HUDEP-2 (cell line): Measurements from ENCODE around the gene ZMAT5.

Source experiments
- DNase-seq, 76 experiments: peaks; one replicate each; lab custom pipeline; 2025; ENCODE audit not compliant: unreplicated experiment in 76 of 76; lab: John Stamatoyannopoulos, UW

ZMAT5 gene

GRCh38 chr22:29713156-29713727 lies 53.6 kb downstream of the ZMAT5 start:
- DNase-seq, result no peak

- DNase-seq, result no peak
Observed at GRCh38 chr22:29712119-29712518, 54.7 kb downstream of the ZMAT5 start.

- DNase-seq, result peak in 1 of 76 experiments; percentile 15
Observed at GRCh38 chr22:29710922-29711593, 55.7 kb downstream of the ZMAT5 start.

- no peak for DNase-seq
Observed at GRCh38 chr22:29710193-29710592, 56.6 kb downstream of the ZMAT5 start.

GRCh38 chr22:29707471-29707870 lies 59.3 kb downstream of the ZMAT5 start:
- DNase-seq, result no peak

GRCh38 chr22:29707010-29707409 lies 59.8 kb downstream of the ZMAT5 start:
- DNase-seq, result no peak

- DNase-seq, result no peak
Observed at GRCh38 chr22:29706486-29706885, 60.3 kb downstream of the ZMAT5 start.

GRCh38 chr22:29705651-29706050 lies 61.2 kb downstream of the ZMAT5 start:
- no peak for DNase-seq

- no peak for DNase-seq
Observed at GRCh38 chr22:29704528-29705285, 62.1 kb downstream of the ZMAT5 start.

GRCh38 chr22:29703569-29704195 lies 63.1 kb downstream of the ZMAT5 start:
- no peak for DNase-seq

- DNase-seq, result peak in 1 of 76 experiments; percentile 13
Observed at GRCh38 chr22:29702931-29703501, 63.8 kb downstream of the ZMAT5 start.

GRCh38 chr22:29702000-29702930 lies 64.5 kb downstream of the ZMAT5 start:
- peak in 34 of 76 experiments; percentile 14 to 68 (median 40) for DNase-seq

- peak in 71 of 76 experiments; percentile 24 to 92 (median 66) for DNase-seq
Observed at GRCh38 chr22:29701155-29701999, 65.4 kb downstream of the ZMAT5 start.

GRCh38 chr22:29700900-29701154 lies 66.0 kb downstream of the ZMAT5 start:
- DNase-seq, result peak in 2 of 76 experiments; percentile 48 to 65

GRCh38 chr22:29700206-29700899 lies 66.5 kb downstream of the ZMAT5 start:
- DNase-seq, result peak in 12 of 76 experiments; percentile 12 to 31 (median 22)

GRCh38 chr22:29697853-29698598 lies 68.8 kb downstream of the ZMAT5 start:
- peak in 34 of 76 experiments; percentile 7 to 55 (median 28) for DNase-seq

GRCh38 chr22:29695129-29695926 lies 71.5 kb downstream of the ZMAT5 start:
- DNase-seq, result peak in 2 of 76 experiments; percentile 14 to 30
